ENCODE results near the gene MYO1D. TPM values are rescaled to one million over a fixed set of nuclear protein-coding genes. Genes with fewer than 3 reads are reported as not detected.

Gene MYO1D
- total RNA-seq, 3 donors from 2014 or later, result 166 to 495 (median 256) TPM

DNA sequence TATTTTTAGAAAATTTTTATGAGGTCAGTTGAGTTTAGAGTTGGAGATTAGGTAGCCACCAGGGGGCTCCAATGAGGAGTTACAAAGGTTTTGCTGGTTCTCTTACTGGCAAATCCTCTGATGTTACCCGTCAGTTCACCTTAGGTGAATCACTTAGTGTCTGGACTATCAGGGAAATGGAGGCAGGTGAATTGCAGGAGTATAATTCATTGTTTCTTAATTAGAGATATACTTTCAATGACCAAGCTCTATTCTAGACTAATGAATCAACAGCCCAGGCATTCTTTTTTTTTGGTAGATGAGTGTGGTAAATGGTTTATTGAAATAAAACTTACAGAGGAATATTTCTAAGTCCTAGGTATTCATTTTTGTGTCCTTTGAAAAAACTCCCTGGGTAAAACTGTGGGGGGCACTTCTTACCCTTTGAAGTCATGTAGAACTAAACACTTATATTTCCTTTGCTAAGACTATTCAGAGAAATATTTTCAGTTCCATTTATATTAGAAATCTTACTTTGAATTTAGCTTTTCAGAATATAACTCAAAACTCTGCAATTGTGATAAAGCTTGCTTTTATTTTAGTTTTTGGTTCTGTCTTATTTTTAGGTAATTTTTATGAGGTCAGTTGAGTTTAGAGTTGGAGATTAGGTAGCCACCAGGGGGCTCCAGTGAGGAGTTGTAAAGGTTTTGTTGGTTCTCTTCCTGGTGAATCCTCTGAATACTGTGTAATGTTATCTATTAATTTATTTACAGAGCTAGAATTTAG, 414.9 kb downstream of the MYO1D start:
- no peak overlapping the region for H3K4me3 ChIP-seq
- H3K4me1 ChIP-seq (ENCODE audit: low read depth), result no peaks in the 10 kb centered on the region
- DNase-seq (peak in 1 of 3 donors; percentile 78), ATAC-seq (peak; percentile 71)
- H3K9me3 ChIP-seq, result no peaks in the 10 kb centered on the region
- no peaks in the 10 kb centered on the region for H3K36me3 ChIP-seq (ENCODE audit: low read depth)
- TF ChIP-seq, protein P1, sequence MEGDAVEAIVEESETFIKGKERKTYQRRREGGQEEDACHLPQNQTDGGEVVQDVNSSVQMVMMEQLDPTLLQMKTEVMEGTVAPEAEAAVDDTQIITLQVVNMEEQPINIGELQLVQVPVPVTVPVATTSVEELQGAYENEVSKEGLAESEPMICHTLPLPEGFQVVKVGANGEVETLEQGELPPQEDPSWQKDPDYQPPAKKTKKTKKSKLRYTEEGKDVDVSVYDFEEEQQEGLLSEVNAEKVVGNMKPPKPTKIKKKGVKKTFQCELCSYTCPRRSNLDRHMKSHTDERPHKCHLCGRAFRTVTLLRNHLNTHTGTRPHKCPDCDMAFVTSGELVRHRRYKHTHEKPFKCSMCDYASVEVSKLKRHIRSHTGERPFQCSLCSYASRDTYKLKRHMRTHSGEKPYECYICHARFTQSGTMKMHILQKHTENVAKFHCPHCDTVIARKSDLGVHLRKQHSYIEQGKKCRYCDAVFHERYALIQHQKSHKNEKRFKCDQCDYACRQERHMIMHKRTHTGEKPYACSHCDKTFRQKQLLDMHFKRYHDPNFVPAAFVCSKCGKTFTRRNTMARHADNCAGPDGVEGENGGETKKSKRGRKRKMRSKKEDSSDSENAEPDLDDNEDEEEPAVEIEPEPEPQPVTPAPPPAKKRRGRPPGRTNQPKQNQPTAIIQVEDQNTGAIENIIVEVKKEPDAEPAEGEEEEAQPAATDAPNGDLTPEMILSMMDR (IDR thresholded peaks at IDR 0.05), result peak; percentile 22
- intact Hi-C loops (cut with DNase I, micrococcal nuclease), result no loop called here

DNA sequence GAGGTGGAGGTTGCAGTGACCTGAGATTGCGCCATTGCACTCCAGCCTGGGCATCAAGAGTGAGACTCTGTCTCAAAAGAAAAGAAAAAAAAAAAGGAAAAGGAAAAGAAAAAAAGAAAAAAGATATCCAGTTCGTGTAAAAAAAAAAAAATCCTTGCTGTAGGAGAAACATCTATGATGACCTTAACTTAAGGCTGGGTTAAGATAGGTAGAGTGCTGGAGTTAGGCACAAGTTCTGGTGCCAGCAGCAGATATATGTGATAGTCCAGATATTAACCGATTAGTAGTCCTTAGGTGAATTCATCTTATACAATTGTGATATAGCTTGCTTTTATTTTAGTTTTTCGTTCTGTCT, 415.4 kb downstream of the MYO1D start:
- no peak for DNase-seq
- TF ChIP-seq, protein P1 (IDR thresholded peaks at IDR 0.05), result no peak
- intact Hi-C loops (cut with DNase I, micrococcal nuclease), result no loop called here
- no peaks in the 10 kb centered on the region for H3K36me3 ChIP-seq (ENCODE audit: low read depth)
- no peaks in the 10 kb centered on the region for H3K4me1 ChIP-seq (ENCODE audit: low read depth)
- no peak overlapping the region for H3K4me3 ChIP-seq
- no peak for ATAC-seq
- no peaks in the 10 kb centered on the region for H3K9me3 ChIP-seq

DNA sequence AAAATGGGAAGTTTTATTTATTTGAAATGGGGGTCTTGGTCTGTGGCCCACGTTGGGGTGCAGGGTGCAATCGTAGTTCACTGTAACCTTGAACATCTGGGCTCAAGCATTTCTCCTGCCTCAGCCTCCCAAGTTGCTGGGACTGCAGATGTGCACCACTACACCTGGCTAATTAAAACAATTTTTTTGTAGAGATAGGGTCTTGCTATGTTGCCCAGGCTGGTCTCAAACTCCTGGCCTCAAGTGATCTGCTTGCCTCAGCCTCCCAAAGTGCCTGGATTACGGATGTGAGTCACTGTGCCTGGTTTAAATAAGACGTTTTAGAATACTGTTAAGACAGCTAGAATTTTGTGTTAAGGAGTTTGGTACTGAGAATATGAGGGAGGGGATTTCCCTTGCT, 416.9 kb downstream of the MYO1D start:
- peaks cover 2% of the 10 kb centered on the region for H3K36me3 ChIP-seq (ENCODE audit: low read depth)
- DNase-seq (no peak), ATAC-seq (no peak)
- intact Hi-C loops (cut with DNase I, micrococcal nuclease), result no loop called here
- TF ChIP-seq, protein P1 (IDR thresholded peaks at IDR 0.05), result no peak
- no peak overlapping the region for H3K4me3 ChIP-seq
- H3K9me3 ChIP-seq, result no peaks in the 10 kb centered on the region
- H3K4me1 ChIP-seq (ENCODE audit: low read depth), result no peaks in the 10 kb centered on the region

DNA sequence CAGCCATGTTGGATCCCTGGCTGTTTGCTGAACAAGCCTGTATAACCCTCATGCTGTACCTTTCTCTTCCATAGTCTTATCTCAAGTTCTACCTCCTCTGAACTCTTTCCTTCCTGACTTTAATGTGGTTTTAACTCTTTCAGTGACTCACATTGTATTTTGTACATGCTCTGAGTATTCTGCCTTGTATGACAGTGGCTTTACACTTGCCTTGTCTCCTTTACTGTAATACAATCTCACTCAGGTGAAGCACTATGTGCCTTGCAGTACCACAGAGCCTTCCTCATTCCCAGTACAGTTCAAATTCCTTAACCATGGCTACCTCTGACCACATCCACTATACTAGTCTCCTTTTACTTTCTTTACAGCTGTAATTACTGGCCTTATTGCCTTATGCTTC, 418.6 kb downstream of the MYO1D start:
- TF ChIP-seq, protein P1 (IDR thresholded peaks at IDR 0.05), result no peak
- H3K9me3 ChIP-seq, result no peaks in the 10 kb centered on the region
- H3K4me3 ChIP-seq, result no peak overlapping the region
- H3K4me1 ChIP-seq (ENCODE audit: low read depth), result no peaks in the 10 kb centered on the region
- peaks cover 6% of the 10 kb centered on the region for H3K36me3 ChIP-seq (ENCODE audit: low read depth)
- ATAC-seq, result peak; percentile 91
- intact Hi-C loops (cut with DNase I, micrococcal nuclease), result no loop called here
- no peak for DNase-seq

DNA sequence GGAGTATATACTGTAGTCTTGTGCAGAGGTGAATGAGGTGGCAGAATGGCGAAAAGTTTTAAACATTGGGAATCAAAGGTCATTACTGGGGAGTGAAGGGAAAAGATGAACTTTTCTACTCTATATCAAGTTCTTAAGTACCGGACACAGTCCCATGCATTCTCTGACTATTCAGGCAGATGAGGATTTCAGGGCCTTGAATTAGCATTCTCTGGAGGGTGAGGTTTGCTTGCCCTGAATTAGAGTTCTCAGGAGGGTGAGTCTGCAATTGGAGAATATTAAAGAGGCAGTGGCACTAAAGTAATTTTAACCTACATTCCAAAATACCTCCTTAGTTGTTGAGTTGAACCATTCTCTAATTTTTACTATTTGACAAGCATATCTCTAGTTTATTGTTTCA, 423.6 kb downstream of the MYO1D start:
- Histone ChIP-seq H3K4me1 (ENCODE audit: low read depth) (no peaks in the 10 kb centered on the region), H3K36me3 (ENCODE audit: low read depth) (peaks cover 6% of the 10 kb centered on the region), H3K4me3 (no peak overlapping the region), H3K9me3 (no peaks in the 10 kb centered on the region)
- TF ChIP-seq, protein P1 (IDR thresholded peaks at IDR 0.05), result no peak
- ATAC-seq (no peak), DNase-seq (no peak)
- intact Hi-C loops (cut with DNase I, micrococcal nuclease), result no loop called here
